ENCODE measurements around the gene SCFD2. TPM values are rescaled to one million over a fixed set of nuclear protein-coding genes. Genes with fewer than 3 reads are reported as not detected.

Gene SCFD2
- total RNA-seq, 1 experiment from 2014 or later = 7.4 TPM

- in situ Hi-C loops (cut with HindIII; ENCODE audit: low pct_unique_long_range_greater_than_20kb, low sequenced_read_pairs) (no loop called here), intact Hi-C loops (cut with micrococcal nuclease; ENCODE audit: unreplicated experiment) (no loop called here)
- ChIA-PET CTCF (no interaction called here), POLR2A (no interaction called here)
- Histone ChIP-seq H3K4me3 (ENCODE audit: low read depth in 2 of 2, low read length in 2 of 2) (no peak overlapping the region), H3K27ac (ENCODE audit: low read length) (no peak overlapping the region), H3K9me3 (ENCODE audit: control insufficient read depth, insufficient read depth, low read depth, low read length) (no peaks in the 10 kb centered on the region), H3K27me3 (ENCODE audit: control insufficient read depth, insufficient read depth, low read length) (no peaks in the 10 kb centered on the region), H3K36me3 (ENCODE audit: control insufficient read depth, insufficient read depth, low read length) (no peaks in the 10 kb centered on the region), H3K4me1 (ENCODE audit: control insufficient read depth, insufficient read depth, low read length) (no peaks in the 10 kb centered on the region)
- ATAC-seq (no peak), DNase-seq (ENCODE audit: low read depth, low spot score) (no peak)
- TF ChIP-seq POLR2AphosphoS5 (IDR thresholded peaks at IDR 0.05; ENCODE audit: low read depth, low read length) (no peak), SIN3A (IDR thresholded peaks at IDR 0.05; ENCODE audit: borderline replicate concordance, insufficient read depth, low read depth, low read length) (no peak), TCF7L2 (IDR thresholded peaks at IDR 0.05; ENCODE audit: low read depth, low read length) (no peak), REST (IDR thresholded peaks at IDR 0.05; ENCODE audit: insufficient read depth in 1 of 2, low read depth in 2 of 2, low read length in 1 of 2) (no peak), CTCF (IDR thresholded peaks at IDR 0.05) (no peak)
- BruUV-seq (replicated peaks) = no TSS peak
These were observed 496.2 kb downstream of the SCFD2 start for GRCh38 chr4:52869656-52870055.

- in situ Hi-C loops (cut with HindIII; ENCODE audit: low pct_unique_long_range_greater_than_20kb, low sequenced_read_pairs) (no loop called here), intact Hi-C loops (cut with micrococcal nuclease; ENCODE audit: unreplicated experiment) (no loop called here)
- H3K4me1 ChIP-seq (ENCODE audit: control insufficient read depth, insufficient read depth, low read length) = no peaks in the 10 kb centered on the region
- POLR2A ChIA-PET = no interaction called here
- no TSS peak for BruUV-seq (replicated peaks)
- H3K4me3 ChIP-seq (ENCODE audit: low read depth in 2 of 2, low read length in 2 of 2) = no peak overlapping the region
- no peak for ATAC-seq
- H3K27me3 ChIP-seq (ENCODE audit: control insufficient read depth, insufficient read depth, low read length) = no peaks in the 10 kb centered on the region; the same call in 1 of the 2 replicates
- TF ChIP-seq SIN3A (IDR thresholded peaks at IDR 0.05; ENCODE audit: borderline replicate concordance, insufficient read depth, low read depth, low read length) (no peak), REST (IDR thresholded peaks at IDR 0.05; ENCODE audit: insufficient read depth in 1 of 2, low read depth in 2 of 2, low read length in 1 of 2) (no peak), CTCF (IDR thresholded peaks at IDR 0.05) (no peak), POLR2AphosphoS5 (IDR thresholded peaks at IDR 0.05; ENCODE audit: low read depth, low read length) (no peak), TCF7L2 (IDR thresholded peaks at IDR 0.05; ENCODE audit: low read depth, low read length) (no peak)
- H3K9me3 ChIP-seq (ENCODE audit: control insufficient read depth, insufficient read depth, low read depth, low read length) = no peaks in the 10 kb centered on the region
- no peaks in the 10 kb centered on the region for H3K36me3 ChIP-seq (ENCODE audit: control insufficient read depth, insufficient read depth, low read length)
- CTCF ChIA-PET = no interaction called here
- no peak overlapping the region for H3K27ac ChIP-seq (ENCODE audit: low read length)
- DNase-seq (ENCODE audit: low read depth, low spot score) = no peak
These were observed 496.7 kb downstream of the SCFD2 start for GRCh38 chr4:52869196-52869595.
